ENCODE results near the gene ST3GAL3.

GRCh38 chr1:43979528-43980254 lies 272.4 kb downstream of the ST3GAL3 start:
- TF ChIP-seq CTCF (conservative IDR thresholded peaks at IDR 0.05 in 1 of 2, IDR thresholded peaks at IDR 0.05 in 1 of 2; ENCODE audit: low read depth in 1 of 2, low read length in 2 of 2) (no peak), EZH2 (IDR thresholded peaks at IDR 0.05; ENCODE audit: low read length, missing control alignments) (no peak)
